ENCODE measurements around the gene GMEB1. TPM values are rescaled to one million over a fixed set of nuclear protein-coding genes. Genes with fewer than 3 reads are reported as not detected.

The GMEB1 gene
- total and polyA plus RNA-seq, 2 donors (not counting 1 experiment from before 2014, with no cell fraction given) = 7.5 to 21.7 TPM

DNA sequence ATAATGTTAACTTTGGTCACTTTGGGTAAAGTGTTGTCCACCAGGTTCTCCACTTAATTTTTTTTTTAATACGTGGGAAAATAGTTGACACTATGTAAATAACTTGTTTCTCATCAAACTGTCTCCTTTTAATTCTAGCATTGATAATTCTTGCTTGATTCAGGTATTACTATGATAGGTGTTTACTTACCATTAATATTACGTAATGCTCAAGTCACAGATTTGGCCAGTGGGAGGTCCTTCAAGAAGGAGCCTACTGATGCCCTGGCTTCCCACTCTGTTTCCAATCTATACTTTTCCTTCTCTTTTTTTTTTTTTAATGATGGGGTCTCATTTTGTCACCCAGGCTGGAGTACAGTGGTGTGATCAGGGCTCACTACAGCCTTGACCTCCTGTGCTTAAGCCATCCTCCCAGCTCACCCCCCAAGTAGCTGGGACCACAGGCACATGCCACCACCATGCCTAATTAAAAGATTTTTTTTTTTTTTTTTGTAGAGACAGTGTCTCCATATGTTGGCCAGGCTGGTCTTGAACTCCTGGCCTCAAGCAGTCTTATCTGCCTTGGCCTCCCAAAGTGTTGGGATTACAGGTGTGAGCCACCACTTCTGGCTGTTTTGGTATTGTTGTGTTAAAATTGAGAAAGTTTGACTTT, 98.1 kb downstream of the GMEB1 start:
- no peak overlapping the region for H3K27ac Mint-ChIP-seq
- no peak for TF ChIP-seq EZH2 (IDR thresholded peaks at IDR 0.05; ENCODE audit: borderline replicate concordance, insufficient read depth, low read depth, low read length, poor library complexity, severe bottlenecking)
- TF ChIP-seq, protein P1, sequence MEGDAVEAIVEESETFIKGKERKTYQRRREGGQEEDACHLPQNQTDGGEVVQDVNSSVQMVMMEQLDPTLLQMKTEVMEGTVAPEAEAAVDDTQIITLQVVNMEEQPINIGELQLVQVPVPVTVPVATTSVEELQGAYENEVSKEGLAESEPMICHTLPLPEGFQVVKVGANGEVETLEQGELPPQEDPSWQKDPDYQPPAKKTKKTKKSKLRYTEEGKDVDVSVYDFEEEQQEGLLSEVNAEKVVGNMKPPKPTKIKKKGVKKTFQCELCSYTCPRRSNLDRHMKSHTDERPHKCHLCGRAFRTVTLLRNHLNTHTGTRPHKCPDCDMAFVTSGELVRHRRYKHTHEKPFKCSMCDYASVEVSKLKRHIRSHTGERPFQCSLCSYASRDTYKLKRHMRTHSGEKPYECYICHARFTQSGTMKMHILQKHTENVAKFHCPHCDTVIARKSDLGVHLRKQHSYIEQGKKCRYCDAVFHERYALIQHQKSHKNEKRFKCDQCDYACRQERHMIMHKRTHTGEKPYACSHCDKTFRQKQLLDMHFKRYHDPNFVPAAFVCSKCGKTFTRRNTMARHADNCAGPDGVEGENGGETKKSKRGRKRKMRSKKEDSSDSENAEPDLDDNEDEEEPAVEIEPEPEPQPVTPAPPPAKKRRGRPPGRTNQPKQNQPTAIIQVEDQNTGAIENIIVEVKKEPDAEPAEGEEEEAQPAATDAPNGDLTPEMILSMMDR (IDR thresholded peaks at IDR 0.05) = no peak
- Histone ChIP-seq H3K9ac (ENCODE audit: low read length) (no peak overlapping the region), H3K27me3 (replicated peaks in 1 of 4; ENCODE audit: control extremely low read depth in 1 of 4, control insufficient read depth in 3 of 4, insufficient read depth in 4 of 4, low read length in 3 of 4) (no peaks in the 10 kb centered on the region), H4K20me1 (ENCODE audit: control insufficient read depth, insufficient read depth, low read length, poor library complexity, severe bottlenecking) (peaks cover 22% of the 10 kb centered on the region), H3K79me2 (ENCODE audit: control insufficient read depth, insufficient read depth, low read length) (peaks cover 39% of the 10 kb centered on the region), H3K27ac (ENCODE audit: low read length in 2 of 2) (peak overlapping the region in 1 of 2 donors; percentile 14), H3K9me3 (ENCODE audit: control extremely low read depth in 1 of 3, control insufficient read depth in 2 of 3, insufficient read depth in 1 of 3, low read length in 2 of 3) (no peaks in the 10 kb centered on the region), H2AFZ (ENCODE audit: insufficient read depth, low read depth, low read length, poor library complexity, severe bottlenecking) (no peak overlapping the region), H3K4me1 (ENCODE audit: control insufficient read depth in 2 of 2, insufficient read depth in 2 of 2, low read length in 2 of 2) (no peaks in the 10 kb centered on the region), H3K4me2 (replicated peaks; ENCODE audit: low read depth, low read length, poor library complexity, severe bottlenecking) (no peak overlapping the region), H3K4me3 (ENCODE audit: control extremely low read depth in 1 of 5, extremely low read depth in 1 of 5, insufficient read depth in 1 of 5, low read depth in 2 of 5, low read length in 4 of 5) (no peak overlapping the region), H3K36me3 (replicated peaks in 1 of 2; ENCODE audit: control extremely low read depth in 1 of 2, control insufficient read depth in 1 of 2, extremely low read depth in 1 of 2, insufficient read depth in 2 of 2, low read length in 1 of 2) (peaks cover 3 to 36% of the 10 kb centered on the region in 2 experiments)
- ATAC-seq (ENCODE audit: low read depth) (no peak), DNase-seq (no peak)
- CTCF ChIA-PET = no interaction called here
- H3K27me3 Mint-ChIP-seq = no peaks in the 10 kb centered on the region
- peaks cover 10% of the 10 kb centered on the region for H3K4me1 Mint-ChIP-seq
- H3K9me3 Mint-ChIP-seq (ENCODE audit: insufficient read depth) = no peaks in the 10 kb centered on the region
- POLR2A ChIA-PET = no interaction called here
- WGBS (ENCODE audit: insufficient coverage) = no CpG with 5 or more reads among the region's 2 CpGs
- H3K4me3 Mint-ChIP-seq = no peak overlapping the region
- intact Hi-C loops (cut with micrococcal nuclease) = no loop called here

Small RNAs within 50 kb of the gene (small RNA-seq; reads per million reads assigned to genes)
- gene RF00422 (ENCODE audit: insufficient read length, low read depth, low replicate concordance) = not detected
- gene RNU11 (ENCODE audit: insufficient read length, low read depth, low replicate concordance) = not detected

Other genes with a start within 250 kb of the GMEB1 start
- gene RCC1, start 162.7 kb upstream of the GMEB1 start, total RNA-seq = 16.3 and 17.5 TPM in 2 replicates
- 9.7 and 10.9 TPM in 2 replicates for gene RCC1, start 162.7 kb upstream of the GMEB1 start, polyA plus RNA-seq
- 45.2 and 48.5 TPM in 2 replicates for gene TRNAU1AP, start 115.7 kb upstream of the GMEB1 start, total RNA-seq
- 39.8 and 42.1 TPM in 2 replicates for gene TRNAU1AP, start 115.7 kb upstream of the GMEB1 start, polyA plus RNA-seq
- not detected in 2 replicates for gene RAB42, start 76.5 kb upstream of the GMEB1 start, total RNA-seq
- gene RAB42, start 76.5 kb upstream of the GMEB1 start, polyA plus RNA-seq = not detected in 2 replicates
- gene TAF12, start 25.7 kb upstream of the GMEB1 start, total RNA-seq = 18.5 and 19.1 TPM in 2 replicates
- gene TAF12, start 25.7 kb upstream of the GMEB1 start, polyA plus RNA-seq = 15.8 and 22.5 TPM in 2 replicates
- not detected in 2 replicates for gene RNU11, start 20.2 kb upstream of the GMEB1 start, total RNA-seq
- gene RNU11, start 20.2 kb upstream of the GMEB1 start, polyA plus RNA-seq = not detected in 2 replicates
- 58.8 and 73.0 TPM in 2 replicates for gene YTHDF2, start 68.2 kb downstream of the GMEB1 start, total RNA-seq
- gene YTHDF2, start 68.2 kb downstream of the GMEB1 start, polyA plus RNA-seq = 26.3 and 35.1 TPM in 2 replicates
- not detected in 2 replicates for gene OPRD1, start 143.4 kb downstream of the GMEB1 start, total RNA-seq
- not detected in 2 replicates for gene OPRD1, start 143.4 kb downstream of the GMEB1 start, polyA plus RNA-seq
- 186 and 203 TPM in 2 replicates for gene EPB41, start 245.8 kb downstream of the GMEB1 start, total RNA-seq
- 44.8 and 45.8 TPM in 2 replicates for gene EPB41, start 245.8 kb downstream of the GMEB1 start, polyA plus RNA-seq

Measured in B cell (primary cell).